PC-9 (cell line): Measurements from ENCODE around the gene ATP6V0D1. TPM values are rescaled to one million over a fixed set of nuclear protein-coding genes. Genes with fewer than 3 reads are reported as not detected.
A peak's percentile ranks its signal among the peaks of the same experiment; 100 is the strongest.

Experiments used
- BruUV-seq: library from RNA; stranded (reverse); fragments of 400-500 nt; replicated peaks from 2 replicates; lab custom pipeline; 2021; lab: Mats Ljungman, UMichigan
- CTCF ChIA-PET: fragments of 300-600 bp; sonication (Branson Sonifier 250); formaldehyde crosslinking; loops from one replicate; lab custom pipeline; 2022; ENCODE audit warnings: antibody characterized with exemption; lab: Charles Lee
- POLR2A ChIA-PET: fragments of 300-600 bp; sonication (Branson Sonifier 250); formaldehyde crosslinking; loops from one replicate; lab custom pipeline; 2022; ENCODE audit warnings: antibody characterized with exemption; ENCODE audit not compliant: unreplicated experiment; lab: Charles Lee
- DNase-seq, 2 experiments: peaks; one replicate each; pipeline versions ENCODE4 v3.0.0 to v3.0.0-alpha.2; 2015 to 2022; ENCODE audit warnings: mixed read lengths in 1 of 2
- H2AFZ ChIP-seq: fragments of 200-600 bp; sonication (generic); 2 replicates; pipeline ENCODE4 v1.8.1; 2017; ENCODE audit warnings: antibody characterized with exemption
- H3F3A ChIP-seq: fragments of 200-600 bp; sonication (generic); 2 replicates; pipeline ENCODE4 v1.8.1; 2017; ENCODE audit warnings: antibody characterized with exemption, mild to moderate bottlenecking, low read depth; ENCODE audit not compliant: insufficient read depth
- H3K27ac ChIP-seq: fragments of 200-600 bp; sonication (generic); 2 replicates; pipeline ENCODE4 v1.6.1; 2016; ENCODE audit warnings: mixed run types
- H3K27me3 ChIP-seq: fragments of 200-600 bp; sonication (generic); 2 replicates; pipeline ENCODE4 v1.6.1; 2016; ENCODE audit warnings: low read depth, mixed run types; ENCODE audit not compliant: insufficient read depth
- H3K36me3 ChIP-seq: fragments of 200-600 bp; sonication (generic); 2 replicates; pipeline ENCODE4 v1.6.1; 2016; ENCODE audit warnings: low read depth, mixed run types
- H3K4me1 ChIP-seq: fragments of 200-600 bp; sonication (generic); replicated peaks from 2 replicates; pipeline ENCODE4 v1.6.1; 2016; ENCODE audit warnings: mixed run types; ENCODE audit not compliant: insufficient read depth
- H3K4me2 ChIP-seq: fragments of 200-600 bp; sonication (generic); 2 replicates; pipeline ENCODE4 v1.6.1; 2017; ENCODE audit warnings: mixed run types
- H3K4me3 ChIP-seq: fragments of 200-600 bp; sonication (generic); 2 replicates; pipeline ENCODE4 v1.6.1; 2016; ENCODE audit warnings: mixed run types
- H3K79me2 ChIP-seq: fragments of 200-600 bp; sonication (generic); 2 replicates; pipeline ENCODE4 v1.6.1; 2017; ENCODE audit warnings: low read depth, mixed run types
- H3K9me2 ChIP-seq: fragments of 200-600 bp; sonication (generic); 2 replicates; pipeline ENCODE4 v1.8.1; 2017; ENCODE audit warnings: mild to moderate bottlenecking; ENCODE audit not compliant: insufficient read depth
- H3K9me3 ChIP-seq: fragments of 200-600 bp; sonication (generic); 2 replicates; pipeline ENCODE4 v1.8.1; 2016; ENCODE audit warnings: low read depth; ENCODE audit not compliant: insufficient read depth
- H4K20me1 ChIP-seq: fragments of 200-600 bp; sonication (generic); 2 replicates; pipeline ENCODE4 v1.8.1; 2017; ENCODE audit not compliant: insufficient read depth
- EZH2 ChIP-seq: fragments of 200-600 bp; sonication (generic); IDR thresholded peaks from 2 replicates; pipeline ENCODE4 v1.8.0; 2017; ENCODE audit warnings: antibody characterized with exemption, low read depth
- intact Hi-C: fragments of 100-400 bp; cut with micrococcal nuclease; formaldehyde crosslinking; loops from one replicate; pipeline ENCODE4 v1.10.0; 2022; ENCODE audit not compliant: unreplicated experiment
- total RNA-seq: library from RNA; stranded (reverse); gene quantifications from 2 replicates; pipeline ENCODE4 v1.2.3, GENCODE V29; 2021
- TF ChIP-seq, protein P1 (sequence below): fragments of 200-600 bp; sonication (generic); conservative IDR thresholded peaks from 2 replicates; pipeline ENCODE4 v1.6.1; 2017; ENCODE audit warnings: mixed run types, antibody characterized with exemption, mild to moderate bottlenecking, moderate library complexity

ATP6V0D1 gene
- total RNA-seq, 1 experiment from 2014 or later = 61.0 TPM

DNA sequence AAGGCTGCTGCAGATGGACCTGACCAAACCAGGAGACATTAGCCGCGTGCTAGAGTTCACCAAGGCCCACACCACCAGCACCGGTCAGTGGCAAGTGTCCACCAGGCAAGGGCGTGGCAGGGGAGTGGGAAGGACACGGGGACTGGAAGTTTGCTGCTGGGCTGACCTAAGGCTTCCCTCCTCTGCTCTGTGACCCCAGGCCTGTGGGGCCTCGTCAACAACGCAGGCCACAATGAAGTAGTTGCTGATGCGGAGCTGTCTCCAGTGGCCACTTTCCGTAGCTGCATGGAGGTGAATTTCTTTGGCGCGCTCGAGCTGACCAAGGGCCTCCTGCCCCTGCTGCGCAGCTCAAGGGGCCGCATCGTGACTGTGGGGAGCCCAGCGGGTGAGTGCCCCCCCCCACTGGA, 45.2 kb downstream of the ATP6V0D1 start:
- no peaks in the 10 kb centered on the region for H4K20me1 ChIP-seq
- no peak for TF ChIP-seq EZH2
- TF ChIP-seq, protein P1, sequence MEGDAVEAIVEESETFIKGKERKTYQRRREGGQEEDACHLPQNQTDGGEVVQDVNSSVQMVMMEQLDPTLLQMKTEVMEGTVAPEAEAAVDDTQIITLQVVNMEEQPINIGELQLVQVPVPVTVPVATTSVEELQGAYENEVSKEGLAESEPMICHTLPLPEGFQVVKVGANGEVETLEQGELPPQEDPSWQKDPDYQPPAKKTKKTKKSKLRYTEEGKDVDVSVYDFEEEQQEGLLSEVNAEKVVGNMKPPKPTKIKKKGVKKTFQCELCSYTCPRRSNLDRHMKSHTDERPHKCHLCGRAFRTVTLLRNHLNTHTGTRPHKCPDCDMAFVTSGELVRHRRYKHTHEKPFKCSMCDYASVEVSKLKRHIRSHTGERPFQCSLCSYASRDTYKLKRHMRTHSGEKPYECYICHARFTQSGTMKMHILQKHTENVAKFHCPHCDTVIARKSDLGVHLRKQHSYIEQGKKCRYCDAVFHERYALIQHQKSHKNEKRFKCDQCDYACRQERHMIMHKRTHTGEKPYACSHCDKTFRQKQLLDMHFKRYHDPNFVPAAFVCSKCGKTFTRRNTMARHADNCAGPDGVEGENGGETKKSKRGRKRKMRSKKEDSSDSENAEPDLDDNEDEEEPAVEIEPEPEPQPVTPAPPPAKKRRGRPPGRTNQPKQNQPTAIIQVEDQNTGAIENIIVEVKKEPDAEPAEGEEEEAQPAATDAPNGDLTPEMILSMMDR = no peak
- H3K4me1 ChIP-seq = no peaks in the 10 kb centered on the region
- no peaks in the 10 kb centered on the region for H3K79me2 ChIP-seq
- BruUV-seq = no TSS peak
- no peak overlapping the region for H3K4me3 ChIP-seq
- H3K36me3 ChIP-seq = no peaks in the 10 kb centered on the region
- DNase-seq = peak in 1 of 2 experiments; percentile 20
- POLR2A ChIA-PET = interaction anchor here (0.6 to 0.7 kb wide), 2 partner anchors 42 to 85 kb away, joined by 6 to 8 read pairs; no protein-coding TSS in a partner anchor
- no peaks in the 10 kb centered on the region for H3K9me2 ChIP-seq
- no peaks in the 10 kb centered on the region for H3K9me3 ChIP-seq
- intact Hi-C loops = no loop called here
- CTCF ChIA-PET = interaction anchor here (1.0 kb wide), 1 partner anchor 28 kb away, joined by 3 read pairs; no protein-coding TSS in a partner anchor
- no peaks in the 10 kb centered on the region for H3K27me3 ChIP-seq
- peaks cover 9% of the 10 kb centered on the region; the same call in 1 of the 2 replicates for H3F3A ChIP-seq
- H3K4me2 ChIP-seq = no peak overlapping the region
- no peak overlapping the region for H2AFZ ChIP-seq
- no peak overlapping the region for H3K27ac ChIP-seq

- H3K27ac ChIP-seq = no peak overlapping the region
- H3K79me2 ChIP-seq = no peaks in the 10 kb centered on the region
- no peaks in the 10 kb centered on the region for H3K9me3 ChIP-seq
- H3K27me3 ChIP-seq = no peaks in the 10 kb centered on the region
- intact Hi-C loops = no loop called here
- H2AFZ ChIP-seq = no peak overlapping the region
- no peak overlapping the region for H3K4me3 ChIP-seq
- H3K4me1 ChIP-seq = no peaks in the 10 kb centered on the region; the same call in none of the 2 replicates
- no peaks in the 10 kb centered on the region for H4K20me1 ChIP-seq
- H3K9me2 ChIP-seq = no peaks in the 10 kb centered on the region
- H3F3A ChIP-seq = peaks cover 23% of the 10 kb centered on the region; the same call in 1 of the 2 replicates
- H3K36me3 ChIP-seq = no peaks in the 10 kb centered on the region
- CTCF ChIA-PET = interaction anchor here (0.5 to 0.6 kb wide), 3 partner anchors 21 to 411 kb away, joined by 3 to 13 read pairs (median 3); no protein-coding TSS in a partner anchor
- H3K4me2 ChIP-seq = no peak overlapping the region
- peak in 1 of 2 experiments; percentile 15 for DNase-seq
- no peak for TF ChIP-seq EZH2
- TF ChIP-seq, protein P1 = no peak
- POLR2A ChIA-PET = no interaction called here
- no TSS peak for BruUV-seq
Observed at GRCh38 chr16:67433131-67433719, 47.7 kb downstream of the ATP6V0D1 start.

DNA sequence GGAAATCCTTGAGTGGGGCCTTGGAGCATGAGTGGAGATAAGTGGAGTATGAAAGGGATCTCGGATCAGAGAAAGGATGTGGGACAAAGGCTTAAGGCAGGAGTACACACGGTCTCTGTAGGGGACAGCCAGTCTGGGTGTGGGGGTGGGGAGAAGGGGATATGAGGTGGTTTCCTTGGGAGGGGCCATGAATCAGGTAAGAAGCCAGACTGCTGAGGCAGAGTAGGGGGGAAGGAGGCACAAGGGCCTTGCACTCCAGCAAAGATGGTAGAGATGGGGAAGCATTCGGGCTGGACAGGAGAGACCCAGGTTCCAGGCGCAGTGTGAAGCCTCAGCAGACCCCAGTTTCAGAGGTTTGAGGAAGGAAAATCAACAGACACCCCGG, 48.5 kb downstream of the ATP6V0D1 start:
- no peaks in the 10 kb centered on the region for H4K20me1 ChIP-seq
- POLR2A ChIA-PET = interaction anchor here (0.6 kb wide), 1 partner anchor 185 kb away, joined by 4 read pairs; the partner anchor contains the start of gene FHOD1
- DNase-seq = no peak
- H3K4me2 ChIP-seq = 0 out of 2 replicates have a peak overlapping the region, but pooled peaks have one; percentile 95
- H3K27ac ChIP-seq = no peak overlapping the region
- no peak overlapping the region for H2AFZ ChIP-seq
- H3K27me3 ChIP-seq = no peaks in the 10 kb centered on the region
- CTCF ChIA-PET = interaction anchor here (0.6 kb wide), 1 partner anchor 411 kb away, joined by 13 read pairs; no protein-coding TSS in a partner anchor
- H3K4me3 ChIP-seq = no peak overlapping the region
- no peaks in the 10 kb centered on the region for H3K36me3 ChIP-seq
- no peaks in the 10 kb centered on the region for H3K9me2 ChIP-seq
- TF ChIP-seq, protein P1 = no peak
- TF ChIP-seq EZH2 = no peak
- intact Hi-C loops = no loop called here
- H3K79me2 ChIP-seq = no peaks in the 10 kb centered on the region
- no TSS peak for BruUV-seq
- no peaks in the 10 kb centered on the region; the same call in none of the 2 replicates for H3K4me1 ChIP-seq
- peaks cover 23% of the 10 kb centered on the region; the same call in 1 of the 2 replicates for H3F3A ChIP-seq
- H3K9me3 ChIP-seq = no peaks in the 10 kb centered on the region
